ENCODE data around the gene MRPL14. TPM values are rescaled to one million over a fixed set of nuclear protein-coding genes. Genes with fewer than 3 reads are reported as not detected.
"Not testable (repeated sequence)": the region's sequence is repeated elsewhere in the genome, so short reads cannot be mapped to it uniquely, and the experiment has no call there.

The MRPL14 gene
- total and polyA plus RNA-seq, 3 donors from 2014 or later, result 47.6 to 86.5 (median 53.5) TPM

DNA sequence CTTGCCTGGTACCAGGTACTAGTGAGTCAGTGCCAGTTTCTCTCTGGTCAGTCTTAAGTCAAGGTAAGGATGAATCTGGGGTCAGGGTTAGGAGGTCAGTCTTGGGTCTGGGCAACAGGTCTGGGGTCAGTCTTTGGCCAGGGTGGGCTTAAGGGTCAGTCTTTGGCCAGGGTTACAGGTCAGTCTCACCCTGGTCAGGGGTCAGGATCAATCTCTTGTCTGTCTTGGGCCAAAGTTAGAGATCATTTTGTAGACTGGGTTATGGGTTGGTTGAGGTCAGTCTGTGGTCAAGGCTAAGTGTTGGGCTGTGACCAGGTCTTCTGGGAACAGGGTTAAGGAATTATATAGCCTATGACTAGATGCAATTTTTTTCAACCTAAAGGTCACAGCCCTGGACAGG lies 18.6 kb upstream of the MRPL14 start:
- Histone ChIP-seq H3K27ac (no peak overlapping the region), H3K4me1 (no peaks in the 10 kb centered on the region), H3K36me3 (ENCODE audit: low read depth, missing control alignments) (no peaks in the 10 kb centered on the region), H3K9me3 (no peaks in the 10 kb centered on the region), H3K27me3 (no peaks in the 10 kb centered on the region), H3K4me3 (no peak overlapping the region)
- no peak for DNase-seq
- intact Hi-C loops (cut with DNase I; ENCODE audit: low total_unique reads), result no loop called here
- TF ChIP-seq, protein P1, sequence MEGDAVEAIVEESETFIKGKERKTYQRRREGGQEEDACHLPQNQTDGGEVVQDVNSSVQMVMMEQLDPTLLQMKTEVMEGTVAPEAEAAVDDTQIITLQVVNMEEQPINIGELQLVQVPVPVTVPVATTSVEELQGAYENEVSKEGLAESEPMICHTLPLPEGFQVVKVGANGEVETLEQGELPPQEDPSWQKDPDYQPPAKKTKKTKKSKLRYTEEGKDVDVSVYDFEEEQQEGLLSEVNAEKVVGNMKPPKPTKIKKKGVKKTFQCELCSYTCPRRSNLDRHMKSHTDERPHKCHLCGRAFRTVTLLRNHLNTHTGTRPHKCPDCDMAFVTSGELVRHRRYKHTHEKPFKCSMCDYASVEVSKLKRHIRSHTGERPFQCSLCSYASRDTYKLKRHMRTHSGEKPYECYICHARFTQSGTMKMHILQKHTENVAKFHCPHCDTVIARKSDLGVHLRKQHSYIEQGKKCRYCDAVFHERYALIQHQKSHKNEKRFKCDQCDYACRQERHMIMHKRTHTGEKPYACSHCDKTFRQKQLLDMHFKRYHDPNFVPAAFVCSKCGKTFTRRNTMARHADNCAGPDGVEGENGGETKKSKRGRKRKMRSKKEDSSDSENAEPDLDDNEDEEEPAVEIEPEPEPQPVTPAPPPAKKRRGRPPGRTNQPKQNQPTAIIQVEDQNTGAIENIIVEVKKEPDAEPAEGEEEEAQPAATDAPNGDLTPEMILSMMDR (IDR thresholded peaks at IDR 0.05), result no peak
- TF ChIP-seq POLR2A (IDR thresholded peaks at IDR 0.05), result no peak

DNA sequence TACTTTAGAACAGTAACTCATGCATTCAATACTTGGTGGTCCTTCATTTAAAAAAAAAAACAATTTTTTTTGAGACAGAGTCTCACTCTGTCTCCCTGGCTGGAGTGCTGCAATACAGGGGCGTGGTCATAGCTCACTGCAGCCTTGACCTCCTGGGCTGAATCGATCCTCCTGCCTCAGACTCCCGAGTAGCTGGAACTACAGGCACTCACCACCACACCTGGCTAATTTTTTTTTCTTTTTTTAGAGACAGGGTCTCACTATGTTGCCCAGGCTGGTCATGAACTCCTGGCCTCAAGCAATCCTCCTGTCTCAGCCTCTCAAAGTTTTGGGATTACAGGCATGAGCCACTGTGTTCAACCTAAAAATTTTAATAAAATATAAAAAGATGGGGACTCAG lies 17.3 kb upstream of the MRPL14 start:
- H3K36me3 ChIP-seq (ENCODE audit: low read depth, missing control alignments); DNase-seq; intact Hi-C loops (cut with DNase I; ENCODE audit: low total_unique reads); H3K27me3 ChIP-seq; H3K4me3 ChIP-seq; H3K4me1 ChIP-seq; H3K27ac ChIP-seq; H3K9me3 ChIP-seq: not testable (repeated sequence)
- 67 to 78% methylated on average over 3 of the region's 3 CpGs for WGBS, 2 donors

DNA sequence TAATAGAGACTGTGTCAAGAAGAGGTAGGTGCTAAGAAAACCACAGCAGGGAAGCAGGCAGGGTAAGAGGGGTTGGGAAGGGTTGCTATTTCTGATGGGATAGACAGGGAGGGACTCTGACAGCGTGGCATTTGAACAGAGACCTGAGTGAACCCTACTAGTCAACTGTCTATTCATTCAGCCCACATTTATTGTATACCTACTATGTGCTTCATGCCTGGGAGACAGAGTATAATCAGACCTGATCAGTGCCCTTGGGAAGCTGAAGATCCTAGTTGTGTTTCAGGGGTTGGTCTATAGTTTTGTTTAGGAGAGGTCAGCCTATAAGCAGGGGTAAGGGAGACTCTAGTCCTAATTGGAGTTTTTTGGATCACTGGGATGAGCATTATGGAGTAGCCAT lies 16.5 kb upstream of the MRPL14 start:
- Histone ChIP-seq H3K4me1 (no peaks in the 10 kb centered on the region), H3K9me3 (no peaks in the 10 kb centered on the region), H3K27ac (no peak overlapping the region), H3K4me3 (no peak overlapping the region), H3K36me3 (ENCODE audit: low read depth, missing control alignments) (no peaks in the 10 kb centered on the region), H3K27me3 (no peaks in the 10 kb centered on the region)
- no peak for DNase-seq
- 88 to 100% methylated on average over 1 of the region's 1 CpG for WGBS, 2 donors
- intact Hi-C loops (cut with DNase I; ENCODE audit: low total_unique reads), result no loop called here
- TF ChIP-seq POLR2A (IDR thresholded peaks at IDR 0.05), result no peak

DNA sequence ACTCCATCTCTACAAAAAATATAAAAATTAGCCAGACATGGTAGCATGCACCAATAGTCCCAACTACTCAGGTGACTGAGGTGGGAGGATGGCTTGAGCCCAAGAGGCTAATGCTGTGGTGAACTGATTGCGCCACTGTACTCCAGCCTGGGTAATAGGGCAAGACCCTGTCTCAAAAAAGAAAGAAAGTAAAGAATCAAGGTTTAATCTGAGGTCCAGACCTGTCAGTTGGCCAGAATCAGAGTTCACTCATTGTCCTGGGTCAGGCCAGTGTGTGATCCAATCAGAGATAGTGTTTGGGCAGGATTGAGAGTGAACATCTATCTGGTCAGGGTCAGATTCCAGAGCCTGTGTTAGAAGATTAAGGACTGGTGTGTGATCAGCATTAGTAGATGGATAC lies 15.6 kb upstream of the MRPL14 start:
- H3K36me3 ChIP-seq (ENCODE audit: low read depth, missing control alignments), result no peaks in the 10 kb centered on the region
- no peaks in the 10 kb centered on the region for H3K4me1 ChIP-seq
- no peak for DNase-seq
- TF ChIP-seq, protein P1 (IDR thresholded peaks at IDR 0.05), result no peak
- TF ChIP-seq POLR2A (IDR thresholded peaks at IDR 0.05), result no peak
- H3K9me3 ChIP-seq, result no peaks in the 10 kb centered on the region
- H3K4me3 ChIP-seq, result no peak overlapping the region
- intact Hi-C loops (cut with DNase I; ENCODE audit: low total_unique reads), result no loop called here
- no peaks in the 10 kb centered on the region for H3K27me3 ChIP-seq
- H3K27ac ChIP-seq, result no peak overlapping the region
- WGBS, 2 donors, result 86 to 95% methylated on average over 1 of the region's 1 CpG

DNA sequence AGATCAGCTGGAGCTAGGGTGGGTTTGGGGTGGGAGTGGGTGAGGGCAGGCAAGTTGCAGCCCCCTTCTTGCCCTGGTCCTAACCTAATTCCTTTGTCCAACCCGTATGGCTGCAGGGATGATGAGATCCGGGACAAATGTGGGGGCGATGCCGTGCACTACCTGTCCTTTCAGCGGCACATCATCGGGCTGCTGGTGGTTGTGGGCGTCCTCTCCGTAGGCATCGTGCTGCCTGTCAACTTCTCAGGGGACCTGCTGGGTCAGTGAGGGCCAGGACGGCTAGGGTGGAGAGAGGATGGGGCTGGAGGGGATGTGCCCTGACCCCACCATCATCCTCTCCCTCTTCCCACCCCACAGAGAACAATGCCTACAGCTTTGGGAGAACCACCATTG lies 12.1 kb upstream of the MRPL14 start:
- WGBS, 2 donors, result 92 to 97% methylated on average over 6 to 10 of the region's 10 CpGs

More for the DNA sequence above, 12.1 kb upstream of the MRPL14 start:
- no peaks in the 10 kb centered on the region for H3K9me3 ChIP-seq
- no peak for DNase-seq
- no peak overlapping the region for H3K27ac ChIP-seq
- no peaks in the 10 kb centered on the region for H3K27me3 ChIP-seq
- no peak for TF ChIP-seq POLR2A (IDR thresholded peaks at IDR 0.05)
- TF ChIP-seq, protein P1 (IDR thresholded peaks at IDR 0.05), result no peak
- no peaks in the 10 kb centered on the region for H3K36me3 ChIP-seq (ENCODE audit: low read depth, missing control alignments)
- H3K4me3 ChIP-seq, result no peak overlapping the region
- intact Hi-C loops (cut with DNase I; ENCODE audit: low total_unique reads), result no loop called here
- H3K4me1 ChIP-seq, result no peaks in the 10 kb centered on the region

All from testis (tissue), 3 donors.